BJ (cell line): ENCODE results near the gene LRATD1. TPM values are rescaled to one million over a fixed set of nuclear protein-coding genes. Genes with fewer than 3 reads are reported as not detected.
A peak's percentile ranks its signal among the peaks of the same experiment; 100 is the strongest.

Experiments used
- CTCF ChIA-PET: fragments of 350-600 bp; formaldehyde crosslinking; extraction: SDS; loops from one replicate; lab custom pipeline; 2021; ENCODE audit warnings: antibody characterized with exemption, inconsistent platforms; lab: Yijun Ruan, JAX
- POLR2A ChIA-PET: fragments of 300-600 bp; sonication (Branson Sonifier 250); formaldehyde crosslinking; extraction: SDS; loops from one replicate; lab custom pipeline; 2021; ENCODE audit warnings: antibody characterized with exemption; lab: Charles Lee
- DNase-seq: peaks from one replicate; pipeline ENCODE4 v3.0.0-alpha.2; 2011; ENCODE audit warnings: low read depth
- H3K27me3 ChIP-seq: 2 replicates; pipeline ENCODE4 v1.6.0; 2011; ENCODE audit warnings: low read length; ENCODE audit not compliant: control insufficient read depth, insufficient read depth
- H3K36me3 ChIP-seq: 2 replicates; pipeline ENCODE4 v1.5.1; 2011; ENCODE audit warnings: low read length; ENCODE audit not compliant: control insufficient read depth, insufficient read depth
- H3K4me3 ChIP-seq: 2 replicates; pipeline ENCODE4 v1.5.1; 2011; ENCODE audit warnings: low read depth, mild to moderate bottlenecking, control low read depth, low read length
- polyA minus RNA-seq: library from RNA; depleted of rRNA, polyadenylated mRNA; stranded (reverse); fragments of >200 nt; gene quantifications from 2 replicates; pipeline ENCODE4 v1.2.3, GENCODE V29; 2011; rRNA and poly(A)+ RNA removed
- polyA plus RNA-seq: library from polyadenylated mRNA; depleted of rRNA; stranded (reverse); fragments of >200 nt; gene quantifications from 2 replicates; pipeline ENCODE4 v1.2.3, GENCODE V29; 2011; rRNA removed
- TF ChIP-seq, protein P1 (sequence below): IDR thresholded peaks from 2 replicates; pipeline ENCODE4 v1.5.1; 2011; ENCODE audit warnings: low read depth, mild to moderate bottlenecking, control low read depth, inconsistent platforms, low read length, moderate library complexity; ENCODE audit not compliant: insufficient read depth

Gene LRATD1, protein sequence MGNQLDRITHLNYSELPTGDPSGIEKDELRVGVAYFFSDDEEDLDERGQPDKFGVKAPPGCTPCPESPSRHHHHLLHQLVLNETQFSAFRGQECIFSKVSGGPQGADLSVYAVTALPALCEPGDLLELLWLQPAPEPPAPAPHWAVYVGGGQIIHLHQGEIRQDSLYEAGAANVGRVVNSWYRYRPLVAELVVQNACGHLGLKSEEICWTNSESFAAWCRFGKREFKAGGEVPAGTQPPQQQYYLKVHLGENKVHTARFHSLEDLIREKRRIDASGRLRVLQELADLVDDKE
- polyA plus RNA-seq = 0.11 and 0.21 TPM in 2 replicates
- polyA minus RNA-seq = 0.05 and 0.14 TPM in 2 replicates

DNA sequence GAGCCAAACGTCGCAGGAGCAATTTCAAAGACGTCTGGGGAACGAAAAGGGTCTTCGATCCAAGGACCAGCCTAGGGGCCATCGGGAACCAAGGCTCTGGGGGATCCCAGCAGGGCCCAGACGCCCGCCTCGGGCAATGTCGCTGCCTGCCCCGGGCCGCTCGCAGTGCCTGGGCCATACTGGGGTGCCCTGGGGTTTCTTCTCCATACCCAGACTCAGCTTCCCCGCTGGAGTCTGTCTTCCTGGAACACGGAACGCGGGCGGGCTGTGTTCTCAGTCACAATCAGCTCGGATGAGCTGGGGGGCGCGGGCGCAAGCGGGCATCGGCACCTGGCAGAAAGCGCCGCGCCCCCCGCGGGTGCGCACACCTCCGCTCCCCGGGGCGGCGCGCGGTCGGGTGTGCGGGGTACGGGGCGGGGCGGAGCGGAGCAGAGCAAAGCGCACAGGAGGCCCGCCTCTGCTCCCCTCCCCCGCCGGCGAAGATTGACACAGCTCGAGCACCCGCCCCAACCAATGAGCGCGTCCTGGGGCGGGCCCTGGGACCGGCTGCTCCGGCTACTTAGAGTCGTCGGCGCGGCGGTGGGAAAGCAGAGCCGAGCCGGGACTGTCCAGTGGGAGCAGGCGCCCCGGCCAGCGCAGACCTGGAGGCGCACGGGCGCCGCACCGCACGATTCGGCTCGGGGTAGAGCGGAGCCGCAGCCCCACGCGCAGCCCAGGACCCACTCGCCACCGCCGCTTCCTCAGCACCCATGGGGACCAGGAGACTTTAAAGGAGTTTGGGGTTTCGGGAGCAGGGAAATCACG is at the start of gene LRATD1:
TSS of gene LRATD1 (plus strand) at position 585 of the 804 bp plus-strand sequence. CDS start 1,263 bp downstream, outside the sequence.
- TF ChIP-seq, protein P1, sequence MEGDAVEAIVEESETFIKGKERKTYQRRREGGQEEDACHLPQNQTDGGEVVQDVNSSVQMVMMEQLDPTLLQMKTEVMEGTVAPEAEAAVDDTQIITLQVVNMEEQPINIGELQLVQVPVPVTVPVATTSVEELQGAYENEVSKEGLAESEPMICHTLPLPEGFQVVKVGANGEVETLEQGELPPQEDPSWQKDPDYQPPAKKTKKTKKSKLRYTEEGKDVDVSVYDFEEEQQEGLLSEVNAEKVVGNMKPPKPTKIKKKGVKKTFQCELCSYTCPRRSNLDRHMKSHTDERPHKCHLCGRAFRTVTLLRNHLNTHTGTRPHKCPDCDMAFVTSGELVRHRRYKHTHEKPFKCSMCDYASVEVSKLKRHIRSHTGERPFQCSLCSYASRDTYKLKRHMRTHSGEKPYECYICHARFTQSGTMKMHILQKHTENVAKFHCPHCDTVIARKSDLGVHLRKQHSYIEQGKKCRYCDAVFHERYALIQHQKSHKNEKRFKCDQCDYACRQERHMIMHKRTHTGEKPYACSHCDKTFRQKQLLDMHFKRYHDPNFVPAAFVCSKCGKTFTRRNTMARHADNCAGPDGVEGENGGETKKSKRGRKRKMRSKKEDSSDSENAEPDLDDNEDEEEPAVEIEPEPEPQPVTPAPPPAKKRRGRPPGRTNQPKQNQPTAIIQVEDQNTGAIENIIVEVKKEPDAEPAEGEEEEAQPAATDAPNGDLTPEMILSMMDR = no peak
- ChIA-PET CTCF (no interaction called here), POLR2A (no interaction called here)
- peak within 1 kb of the TSS; percentile 28 for H3K4me3 ChIP-seq
- peaks cover 25% of the 10 kb centered on the region for H3K27me3 ChIP-seq
- DNase-seq = no peak
- no peaks in the 10 kb centered on the region for H3K36me3 ChIP-seq

DNA sequence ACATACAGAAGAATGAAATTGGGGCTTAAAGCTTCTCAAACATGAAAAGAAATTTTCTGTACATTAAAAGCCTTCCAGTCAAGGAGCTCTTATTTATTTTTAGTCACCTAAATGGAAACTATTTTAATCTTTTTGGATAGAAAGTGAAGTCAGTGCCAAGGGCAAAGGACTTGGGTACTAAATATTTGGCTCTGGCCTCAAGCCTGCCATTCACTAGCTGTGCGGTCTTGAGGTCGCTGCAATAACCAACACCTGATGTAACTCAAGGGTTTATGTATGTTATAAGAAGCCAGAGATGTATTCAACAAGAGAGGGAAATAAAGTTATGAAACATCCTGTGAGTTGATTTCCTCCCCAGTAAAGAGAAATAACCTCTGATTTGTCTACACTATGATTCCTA is 49.5 kb upstream of the LRATD1 start:
- no peak overlapping the region for H3K4me3 ChIP-seq
- no peak for DNase-seq
- TF ChIP-seq, protein P1 = no peak
- ChIA-PET POLR2A (no interaction called here), CTCF (interaction anchor here (1.3 kb wide), 1 partner anchor 52 kb away, joined by 3 read pairs; no protein-coding TSS in a partner anchor)
- no peaks in the 10 kb centered on the region for H3K36me3 ChIP-seq
- no peaks in the 10 kb centered on the region for H3K27me3 ChIP-seq

DNA sequence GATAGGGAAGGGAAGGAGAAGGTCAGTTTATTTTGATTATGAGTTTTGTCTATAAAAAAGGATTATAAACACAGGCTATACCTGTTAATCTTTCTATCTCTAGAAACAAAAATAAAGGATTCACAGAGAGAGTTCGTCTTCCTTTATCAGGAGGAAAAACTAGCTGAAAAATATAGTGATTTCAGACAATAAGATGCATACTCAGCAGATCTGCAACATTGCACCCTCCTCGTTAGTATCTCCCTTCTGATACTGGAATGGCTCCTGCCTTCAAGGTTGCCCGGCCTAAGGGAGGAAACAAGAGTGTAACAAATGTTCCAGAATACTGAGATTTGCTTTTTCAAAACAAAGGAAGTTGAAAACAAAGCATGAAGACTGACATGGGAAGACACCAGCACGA is 48.7 kb upstream of the LRATD1 start:
- Histone ChIP-seq H3K36me3 (no peaks in the 10 kb centered on the region), H3K27me3 (no peaks in the 10 kb centered on the region), H3K4me3 (no peak overlapping the region)
- TF ChIP-seq, protein P1 = no peak
- DNase-seq = no peak
- CTCF ChIA-PET = interaction anchor here (1.3 kb wide), 1 partner anchor 51 kb away, joined by 3 read pairs; no protein-coding TSS in a partner anchor
- POLR2A ChIA-PET = no interaction called here

DNA sequence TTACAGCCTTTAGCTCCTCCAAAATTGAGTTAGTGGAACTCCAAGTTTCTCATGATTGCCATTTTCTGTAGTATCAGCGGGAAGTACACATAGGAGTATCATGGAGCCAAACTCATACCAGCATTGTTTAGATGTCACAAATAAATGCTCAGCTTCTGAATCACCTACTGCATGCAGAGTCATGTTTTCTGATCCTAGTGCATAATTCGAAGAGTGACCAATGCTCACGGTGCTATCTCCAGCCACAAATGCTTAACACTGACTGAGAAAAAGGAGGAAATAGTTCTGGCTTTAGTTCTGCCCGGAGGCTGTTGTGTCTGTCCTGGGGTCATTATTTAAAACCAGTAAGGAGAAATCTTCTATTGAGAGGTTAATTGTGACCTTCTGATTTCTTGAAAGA is 45.4 kb upstream of the LRATD1 start:
- Histone ChIP-seq H3K36me3 (no peaks in the 10 kb centered on the region), H3K4me3 (no peak overlapping the region), H3K27me3 (no peaks in the 10 kb centered on the region)
- TF ChIP-seq, protein P1 = no peak
- no peak for DNase-seq
- ChIA-PET POLR2A (no interaction called here), CTCF (interaction anchor here (0.8 kb wide), 1 partner anchor 9 kb away, joined by 3 read pairs; no protein-coding TSS in a partner anchor)

DNA sequence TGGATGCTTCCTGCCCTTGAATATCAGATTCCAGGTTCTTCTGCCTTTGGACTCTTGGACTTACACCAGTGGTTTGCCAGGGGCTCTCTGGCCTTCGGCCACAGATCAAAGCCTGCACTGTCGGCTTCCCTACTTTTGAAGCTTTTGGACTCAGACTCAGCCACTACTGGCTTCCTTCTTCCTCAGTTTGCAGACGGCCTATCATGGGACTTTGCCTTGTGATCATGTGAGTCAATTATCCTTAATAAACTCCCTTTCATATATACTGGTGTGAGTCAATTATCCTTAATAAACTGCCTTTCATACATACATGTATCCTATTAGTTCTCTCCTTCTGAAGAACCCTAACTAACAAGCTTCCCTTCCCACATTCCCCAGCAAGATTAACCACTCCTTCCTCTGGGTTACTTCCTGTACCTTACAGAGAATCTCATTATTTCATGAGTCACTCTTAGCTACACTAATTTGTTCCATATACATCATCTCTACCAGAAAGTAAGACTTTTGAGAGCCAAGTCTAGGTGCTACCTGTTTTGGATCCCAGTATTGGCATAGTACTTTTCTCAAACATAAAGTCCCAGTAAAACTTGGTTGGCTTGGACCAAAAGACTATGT is 31.3 kb upstream of the LRATD1 start:
- ChIA-PET CTCF (no interaction called here), POLR2A (no interaction called here)
- no peaks in the 10 kb centered on the region for H3K36me3 ChIP-seq
- H3K4me3 ChIP-seq = no peak overlapping the region
- no peak for DNase-seq
- no peaks in the 10 kb centered on the region for H3K27me3 ChIP-seq
- TF ChIP-seq, protein P1 = no peak
